ENCODE measurements around the gene GXYLT2.

The GXYLT2 gene

GRCh38 chr3:73024836-73025235 lies 137.0 kb downstream of the GXYLT2 start:
- no peak for ATAC-seq

- ATAC-seq: no peak
Measured at GRCh38 chr3:73026111-73026759, 138.4 kb downstream of the GXYLT2 start.
